Activated naive CD8-positive, alpha-beta T cell treated with anti-CD3 and anti-CD28 coated beads, Interleukin-2, amount 50 U/mL, for 24 hours (primary cell): Measurements from ENCODE around the gene XIRP2.

ENCODE experiments used
- ATAC-seq: fragments of 150-1000 bp; cut with Tn5 transposase; one replicate; pipeline ENCODE4 v1.10.0; 2021
- DNase-seq: peaks from one replicate; pipeline ENCODE4 v3.0.0; 2021
- H3K27ac Mint-ChIP-seq: one replicate; pipeline ENCODE4 v1.8.0; 2021; ENCODE audit warnings: mild to moderate bottlenecking, mixed read lengths
- H3K27me3 Mint-ChIP-seq: one replicate; pipeline ENCODE4 v1.8.0; 2021; ENCODE audit warnings: mixed read lengths
- H3K36me3 Mint-ChIP-seq: one replicate; pipeline ENCODE4 v1.8.0; 2021; ENCODE audit warnings: low read depth, mixed read lengths
- H3K4me1 Mint-ChIP-seq: one replicate; pipeline ENCODE4 v1.8.0; 2021; ENCODE audit warnings: mixed read lengths
- H3K4me3 Mint-ChIP-seq: one replicate; pipeline ENCODE4 v1.8.0; 2021; ENCODE audit warnings: mild to moderate bottlenecking, moderate library complexity, mixed read lengths
- H3K9me3 Mint-ChIP-seq: one replicate; pipeline ENCODE4 v1.8.0; 2021; ENCODE audit warnings: mixed read lengths

Gene XIRP2

DNA sequence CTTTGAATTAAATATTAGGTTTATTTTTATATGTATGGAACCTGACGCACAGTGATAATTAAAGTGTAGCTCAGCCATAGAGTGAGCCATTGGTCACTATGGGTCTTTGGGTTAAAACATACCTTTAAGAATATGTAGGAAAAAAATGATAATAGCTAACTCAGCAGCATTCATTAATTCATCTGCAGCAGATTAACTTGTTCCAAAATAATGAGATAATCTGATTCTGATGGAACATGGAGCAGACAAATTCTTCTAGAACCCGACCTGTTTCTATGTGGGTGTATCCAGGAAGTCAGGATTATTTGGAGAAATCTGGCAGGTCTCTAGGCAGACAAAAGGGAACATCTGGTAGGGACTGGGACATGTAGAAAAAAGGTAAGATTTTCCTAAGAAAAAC is at the start of gene XIRP2:
Gene XIRP2, plus strand, starts transcription at position 301 of the 400 bp plus-strand sequence. CDS start 15,003 bp downstream, outside the sequence.
- no peak for ATAC-seq
- H3K27me3 Mint-ChIP-seq, result no peaks in the 10 kb centered on the region
- no peaks in the 10 kb centered on the region for H3K4me1 Mint-ChIP-seq
- H3K27ac Mint-ChIP-seq, result no peak within 1 kb of the TSS
- DNase-seq, result no peak
- no peaks in the 10 kb centered on the region for H3K36me3 Mint-ChIP-seq
- no peaks in the 10 kb centered on the region for H3K9me3 Mint-ChIP-seq
- H3K4me3 Mint-ChIP-seq, result no peak within 1 kb of the TSS

DNA sequence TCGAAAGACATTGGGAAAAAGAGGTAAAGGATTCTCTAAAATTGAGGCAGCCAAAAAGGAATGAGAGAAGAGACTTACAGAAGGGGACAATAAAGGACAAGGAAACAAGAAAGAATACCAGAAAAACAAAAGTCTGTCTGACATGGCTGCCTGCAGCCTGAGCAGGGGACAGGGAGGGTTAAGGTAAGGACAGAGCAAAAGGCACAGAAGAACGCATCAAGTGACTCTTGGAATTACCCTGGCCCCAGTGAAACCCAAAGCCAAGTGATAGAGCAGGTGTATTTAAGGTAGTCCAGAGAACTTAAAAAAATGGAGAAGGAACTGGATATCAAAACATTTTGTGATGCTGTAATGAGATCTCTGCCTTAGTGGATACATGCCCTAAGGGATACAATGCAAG is 47.1 kb upstream of the XIRP2 start:
- no peak overlapping the region for H3K4me3 Mint-ChIP-seq
- no peaks in the 10 kb centered on the region for H3K36me3 Mint-ChIP-seq
- DNase-seq (no peak), ATAC-seq (no peak)
- H3K27me3 Mint-ChIP-seq, result no peaks in the 10 kb centered on the region
- H3K4me1 Mint-ChIP-seq, result no peaks in the 10 kb centered on the region
- peaks cover 5% of the 10 kb centered on the region for H3K9me3 Mint-ChIP-seq
- H3K27ac Mint-ChIP-seq, result no peak overlapping the region

DNA sequence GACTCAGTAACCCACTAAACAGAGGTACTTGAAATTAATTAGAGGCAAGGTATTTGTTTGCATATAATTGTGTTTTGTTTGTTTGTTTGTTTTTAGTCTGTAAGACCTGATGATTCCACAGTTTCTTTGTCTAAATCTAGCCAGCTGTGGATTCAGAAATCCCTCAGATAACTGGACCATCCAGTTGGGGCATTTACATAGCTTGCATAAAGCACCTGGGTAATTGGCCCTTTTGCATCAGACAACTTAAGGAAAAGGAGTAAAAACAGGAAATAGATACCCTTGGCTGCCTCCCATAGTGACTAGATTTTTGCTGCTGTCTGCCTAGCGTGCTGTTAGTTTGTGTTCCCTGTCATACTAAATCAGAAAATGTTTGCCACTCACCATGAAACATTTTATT is 46.6 kb upstream of the XIRP2 start:
- peaks cover 5% of the 10 kb centered on the region for H3K9me3 Mint-ChIP-seq
- H3K36me3 Mint-ChIP-seq, result no peaks in the 10 kb centered on the region
- no peaks in the 10 kb centered on the region for H3K27me3 Mint-ChIP-seq
- no peak overlapping the region for H3K4me3 Mint-ChIP-seq
- H3K4me1 Mint-ChIP-seq, result no peaks in the 10 kb centered on the region
- no peak overlapping the region for H3K27ac Mint-ChIP-seq
- no peak for ATAC-seq
- DNase-seq, result no peak

DNA sequence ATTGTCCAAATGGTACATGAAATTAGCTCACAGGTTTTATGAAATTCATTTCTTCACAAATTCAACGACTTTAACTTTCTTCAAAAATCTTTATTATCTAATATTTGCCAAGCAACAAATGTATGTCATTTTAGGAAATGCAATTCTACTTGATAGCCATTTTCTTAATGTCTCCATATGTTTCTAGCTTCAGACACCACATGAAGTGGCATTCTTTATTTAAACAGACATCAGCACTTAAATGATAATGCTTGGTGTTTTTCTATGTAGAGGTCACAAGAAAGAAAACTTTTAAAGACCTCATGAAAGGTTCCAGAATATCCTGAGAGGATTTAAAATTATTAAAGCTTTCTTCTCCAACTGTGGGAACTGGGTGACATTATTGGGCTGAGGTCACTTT is 44.2 kb upstream of the XIRP2 start:
- H3K27me3 Mint-ChIP-seq, result no peaks in the 10 kb centered on the region
- H3K36me3 Mint-ChIP-seq, result peaks cover 2% of the 10 kb centered on the region
- no peak overlapping the region for H3K4me3 Mint-ChIP-seq
- H3K9me3 Mint-ChIP-seq, result peaks cover 20% of the 10 kb centered on the region
- DNase-seq (no peak), ATAC-seq (no peak)
- H3K4me1 Mint-ChIP-seq, result no peaks in the 10 kb centered on the region
- no peak overlapping the region for H3K27ac Mint-ChIP-seq

DNA sequence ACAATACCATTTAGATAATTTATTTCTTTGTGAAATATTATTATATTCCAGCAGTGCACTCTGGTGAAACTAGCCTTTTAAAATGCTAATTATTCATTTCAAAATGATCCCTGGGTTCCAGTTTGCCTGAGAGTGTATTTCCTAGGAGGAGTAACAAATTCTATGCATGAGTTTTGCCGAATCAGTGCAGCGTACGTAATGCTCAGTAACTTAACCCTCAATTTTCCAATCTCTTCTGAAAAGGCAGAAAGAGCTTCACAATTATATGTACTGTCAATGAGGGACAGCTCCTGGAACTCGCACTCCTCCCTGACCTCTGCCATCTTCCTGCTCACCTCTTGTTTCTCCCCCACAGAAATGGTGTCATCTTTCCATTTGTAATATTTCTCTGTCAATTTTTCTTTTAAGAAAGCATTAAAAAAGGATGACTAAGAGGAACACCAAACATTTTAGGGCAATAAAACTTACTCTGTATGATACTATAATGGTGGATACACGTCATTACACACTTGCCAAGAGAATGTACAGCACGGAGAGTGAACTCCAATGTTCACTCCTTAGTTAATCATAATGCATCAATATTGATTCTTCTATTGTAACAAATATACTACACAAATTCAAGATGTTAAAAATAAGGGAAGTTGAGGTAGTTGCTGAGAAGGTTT is 25.7 kb upstream of the XIRP2 start:
- ATAC-seq, result no peak
- H3K4me3 Mint-ChIP-seq, result no peak overlapping the region
- no peak for DNase-seq

GRCh38 chr2:166867874-166868514 is 20.3 kb upstream of the XIRP2 start:
- ATAC-seq (no peak), DNase-seq (no peak)
- H3K9me3 Mint-ChIP-seq, result no peaks in the 10 kb centered on the region
- no peak overlapping the region for H3K4me3 Mint-ChIP-seq
- H3K27ac Mint-ChIP-seq, result no peak overlapping the region
- H3K27me3 Mint-ChIP-seq, result no peaks in the 10 kb centered on the region
- no peaks in the 10 kb centered on the region for H3K4me1 Mint-ChIP-seq
- H3K36me3 Mint-ChIP-seq, result no peaks in the 10 kb centered on the region

More for the DNA sequence above, 25.7 kb upstream of the XIRP2 start:
- Mint-ChIP-seq H3K9me3 (peaks cover 4% of the 10 kb centered on the region), H3K27ac (no peak overlapping the region), H3K36me3 (no peaks in the 10 kb centered on the region), H3K27me3 (no peaks in the 10 kb centered on the region), H3K4me1 (no peaks in the 10 kb centered on the region)

DNA sequence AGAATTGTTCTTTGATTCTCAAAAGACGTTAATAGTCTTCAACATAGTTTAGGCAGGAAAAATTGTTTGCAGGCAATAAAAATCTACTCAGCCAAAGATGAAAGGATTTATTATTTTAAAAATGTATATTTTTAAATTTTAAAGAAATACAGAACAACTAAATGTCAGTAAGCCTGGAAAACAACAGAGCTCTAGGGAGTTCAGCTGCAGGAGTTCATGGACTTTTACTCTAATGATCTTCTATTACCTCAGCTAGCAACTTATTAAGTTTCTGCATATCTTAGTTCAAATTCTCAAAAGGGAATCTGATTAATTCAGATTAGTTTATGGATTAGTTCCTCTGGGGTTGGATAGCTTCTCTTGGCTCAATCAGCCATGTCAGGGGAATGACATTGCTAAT is 17.9 kb upstream of the XIRP2 start:
- Mint-ChIP-seq H3K27me3 (no peaks in the 10 kb centered on the region), H3K27ac (no peak overlapping the region), H3K4me3 (no peak overlapping the region), H3K36me3 (no peaks in the 10 kb centered on the region), H3K9me3 (no peaks in the 10 kb centered on the region), H3K4me1 (no peaks in the 10 kb centered on the region)
- ATAC-seq (no peak), DNase-seq (no peak)

DNA sequence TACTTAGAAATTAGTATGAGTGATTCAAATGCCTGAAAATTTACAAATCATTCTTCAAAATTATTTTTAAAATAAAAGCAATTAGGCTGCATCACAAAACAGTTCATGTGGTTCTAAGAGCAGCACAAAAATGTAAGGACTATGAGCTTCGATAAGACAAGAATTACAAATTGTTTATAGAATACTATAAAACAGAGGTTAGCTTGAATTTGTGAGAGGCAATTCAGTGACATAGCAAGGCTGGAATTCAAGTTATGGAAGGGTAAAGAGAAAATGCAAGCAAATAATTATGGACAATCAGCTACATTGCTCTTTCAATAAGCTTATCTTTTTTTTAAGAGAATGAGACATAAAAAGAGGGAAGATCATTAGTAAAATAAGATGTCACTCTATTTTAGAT is 7.1 kb upstream of the XIRP2 start:
- no peak overlapping the region for H3K4me3 Mint-ChIP-seq
- ATAC-seq (no peak), DNase-seq (no peak)
- no peaks in the 10 kb centered on the region for H3K9me3 Mint-ChIP-seq
- H3K27ac Mint-ChIP-seq, result no peak overlapping the region
- no peaks in the 10 kb centered on the region for H3K4me1 Mint-ChIP-seq
- H3K36me3 Mint-ChIP-seq, result no peaks in the 10 kb centered on the region
- H3K27me3 Mint-ChIP-seq, result no peaks in the 10 kb centered on the region

DNA sequence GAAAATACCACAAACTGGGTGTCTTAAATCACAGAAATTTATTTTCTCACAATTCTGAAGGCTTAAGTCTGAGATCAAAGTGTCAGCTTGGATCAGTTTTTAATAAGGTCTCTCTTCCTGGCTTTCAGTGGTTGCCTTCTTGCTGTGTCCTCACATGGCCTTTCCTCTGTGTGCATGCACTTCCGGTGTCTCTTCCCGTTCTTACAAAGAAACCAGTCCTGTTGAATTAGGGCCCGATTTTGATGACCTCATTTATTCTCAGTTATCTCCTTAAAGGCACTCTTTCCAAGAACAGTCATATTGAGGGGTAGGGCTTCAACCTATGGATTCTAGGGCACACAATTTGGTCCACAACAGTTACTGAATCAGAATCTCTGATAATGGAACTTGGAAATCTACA is 5.4 kb upstream of the XIRP2 start:
- Mint-ChIP-seq H3K36me3 (no peaks in the 10 kb centered on the region), H3K27me3 (no peaks in the 10 kb centered on the region), H3K4me3 (no peak overlapping the region), H3K9me3 (no peaks in the 10 kb centered on the region), H3K4me1 (no peaks in the 10 kb centered on the region), H3K27ac (no peak overlapping the region)
- no peak for DNase-seq
- ATAC-seq, result no peak

DNA sequence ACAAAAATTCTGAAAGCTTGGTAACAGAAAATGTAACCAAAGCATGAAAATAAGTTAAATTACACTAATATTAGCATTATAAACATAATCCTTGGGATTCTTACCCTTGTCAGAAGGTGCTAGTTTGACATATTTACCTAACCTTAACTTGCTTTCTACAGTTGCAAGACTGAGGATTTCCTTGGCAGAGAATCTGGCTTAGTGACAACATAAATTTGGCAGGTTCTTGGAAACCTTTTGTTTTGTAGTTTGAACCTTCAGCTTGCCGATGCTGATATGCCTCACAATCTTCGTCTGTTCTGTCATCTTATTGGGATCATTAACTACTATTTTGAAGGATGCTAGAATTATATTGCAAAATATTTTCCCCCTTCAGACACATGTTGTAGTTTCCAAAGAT is 3.4 kb downstream of the XIRP2 start:
- no peak for ATAC-seq
- no peaks in the 10 kb centered on the region for H3K36me3 Mint-ChIP-seq
- H3K27ac Mint-ChIP-seq, result no peak overlapping the region
- no peak for DNase-seq
- no peaks in the 10 kb centered on the region for H3K4me1 Mint-ChIP-seq
- no peak overlapping the region for H3K4me3 Mint-ChIP-seq
- H3K9me3 Mint-ChIP-seq, result no peaks in the 10 kb centered on the region
- no peaks in the 10 kb centered on the region for H3K27me3 Mint-ChIP-seq

GRCh38 chr2:166892397-166892796 is 4.1 kb downstream of the XIRP2 start:
- Mint-ChIP-seq H3K4me3 (no peak overlapping the region), H3K27ac (no peak overlapping the region), H3K27me3 (no peaks in the 10 kb centered on the region), H3K36me3 (no peaks in the 10 kb centered on the region), H3K9me3 (no peaks in the 10 kb centered on the region), H3K4me1 (no peaks in the 10 kb centered on the region)
- no peak for ATAC-seq
- no peak for DNase-seq

- Mint-ChIP-seq H3K27ac (no peak overlapping the region), H3K4me3 (no peak overlapping the region), H3K9me3 (no peaks in the 10 kb centered on the region), H3K27me3 (no peaks in the 10 kb centered on the region), H3K36me3 (no peaks in the 10 kb centered on the region), H3K4me1 (no peaks in the 10 kb centered on the region)
- DNase-seq (no peak), ATAC-seq (no peak)
Measured at GRCh38 chr2:166895243-166895642, 7.0 kb downstream of the XIRP2 start.

GRCh38 chr2:166897666-166898065 is 9.4 kb downstream of the XIRP2 start:
- no peak overlapping the region for H3K27ac Mint-ChIP-seq
- no peak for DNase-seq
- no peaks in the 10 kb centered on the region for H3K27me3 Mint-ChIP-seq
- H3K36me3 Mint-ChIP-seq, result no peaks in the 10 kb centered on the region
- H3K4me1 Mint-ChIP-seq, result no peaks in the 10 kb centered on the region
- ATAC-seq, result no peak
- H3K9me3 Mint-ChIP-seq, result no peaks in the 10 kb centered on the region
- no peak overlapping the region for H3K4me3 Mint-ChIP-seq

DNA sequence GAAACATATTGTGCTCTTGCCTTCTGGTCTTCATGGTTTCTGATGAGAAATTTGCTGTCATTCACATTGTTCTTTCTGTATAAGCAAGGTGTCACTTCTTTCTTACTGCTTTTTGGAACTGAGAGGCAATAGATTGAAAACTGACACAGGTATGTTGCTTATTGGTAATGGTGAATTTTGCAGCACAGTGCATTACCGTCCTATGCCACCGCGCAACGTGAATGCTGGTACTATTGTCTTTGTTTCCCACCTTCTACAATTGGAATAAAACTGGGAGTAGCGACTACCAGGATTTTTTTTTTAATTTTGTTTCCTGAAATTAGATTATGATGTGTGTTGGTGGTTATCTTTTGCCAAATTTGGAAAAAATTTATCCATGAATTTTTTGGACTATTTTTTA is 11.4 kb downstream of the XIRP2 start:
- Mint-ChIP-seq H3K4me1 (no peaks in the 10 kb centered on the region), H3K9me3 (no peaks in the 10 kb centered on the region)

DNA sequence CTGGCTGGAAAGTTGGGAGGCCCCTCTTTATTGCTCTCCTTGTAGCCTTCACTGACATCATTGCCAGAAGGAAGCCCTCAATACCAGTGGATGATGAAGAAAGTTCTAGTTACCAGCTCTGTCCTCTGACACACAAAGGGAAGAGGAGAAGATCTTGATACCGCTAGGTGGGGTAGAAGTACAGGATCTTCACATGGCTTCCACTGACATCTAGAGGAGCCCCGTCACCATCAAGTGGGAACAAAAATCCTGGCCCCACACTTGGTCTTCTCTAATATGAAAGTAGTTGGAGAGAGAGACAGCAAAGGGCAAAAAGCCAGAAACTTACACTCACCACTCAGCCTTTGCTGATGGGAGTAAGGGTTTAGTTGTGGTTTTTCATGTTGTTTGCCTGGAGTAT is 12.4 kb downstream of the XIRP2 start:
- Mint-ChIP-seq H3K9me3 (no peaks in the 10 kb centered on the region), H3K4me3 (no peak overlapping the region), H3K27me3 (no peaks in the 10 kb centered on the region), H3K4me1 (no peaks in the 10 kb centered on the region), H3K36me3 (no peaks in the 10 kb centered on the region), H3K27ac (no peak overlapping the region)
- no peak for DNase-seq
- ATAC-seq, result no peak

More for the DNA sequence above, 11.4 kb downstream of the XIRP2 start:
- H3K27me3 Mint-ChIP-seq, result no peaks in the 10 kb centered on the region
- no peak overlapping the region for H3K4me3 Mint-ChIP-seq
- no peaks in the 10 kb centered on the region for H3K36me3 Mint-ChIP-seq
- ATAC-seq (no peak), DNase-seq (no peak)
- H3K27ac Mint-ChIP-seq, result no peak overlapping the region

DNA sequence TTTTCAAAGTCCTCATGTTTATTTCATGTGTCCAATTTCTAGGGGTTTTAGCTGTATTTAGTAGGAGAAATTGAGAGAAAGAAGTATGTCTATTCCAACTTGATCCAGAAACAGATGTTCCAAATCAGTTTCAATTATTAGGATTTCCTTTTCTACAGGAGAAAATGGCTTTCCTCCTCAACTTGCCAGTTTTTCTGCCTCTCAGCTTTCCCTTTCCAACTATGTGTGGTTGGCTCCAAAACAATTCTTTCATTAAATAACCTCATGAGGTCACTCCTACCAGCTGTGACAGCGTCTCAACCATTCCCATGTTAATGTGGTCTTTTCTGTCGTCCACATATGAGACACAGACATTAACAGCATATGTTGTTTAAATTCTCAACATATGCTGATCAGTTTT is 13.1 kb downstream of the XIRP2 start:
- no peak for ATAC-seq
- Mint-ChIP-seq H3K27ac (no peak overlapping the region), H3K4me1 (no peaks in the 10 kb centered on the region), H3K27me3 (no peaks in the 10 kb centered on the region), H3K9me3 (no peaks in the 10 kb centered on the region), H3K4me3 (no peak overlapping the region), H3K36me3 (no peaks in the 10 kb centered on the region)
- no peak for DNase-seq
